Endothelial cell (in vitro differentiated cells): ENCODE data around the gene GCNT3. TPM values are rescaled to one million over a fixed set of nuclear protein-coding genes. Genes with fewer than 3 reads are reported as not detected.
A peak's percentile ranks its signal among the peaks of the same experiment; 100 is the strongest.

Experiments used
- DNase-seq: peaks from one replicate; pipeline ENCODE4 v3.0.0; 2021; ENCODE audit warnings: low spot score
- H3K27ac Mint-ChIP-seq: one replicate; pipeline ENCODE4 v1.8.0; 2021; ENCODE audit warnings: mixed read lengths, inconsistent platforms; ENCODE audit not compliant: unreplicated experiment
- H3K27me3 Mint-ChIP-seq: one replicate; pipeline ENCODE4 v1.8.0; 2021; ENCODE audit warnings: mild to moderate bottlenecking, moderate library complexity, mixed read lengths, inconsistent platforms; ENCODE audit not compliant: unreplicated experiment
- H3K36me3 Mint-ChIP-seq: one replicate; pipeline ENCODE4 v1.8.0; 2021; ENCODE audit warnings: mild to moderate bottlenecking, low read depth, mixed read lengths, inconsistent platforms; ENCODE audit not compliant: unreplicated experiment
- H3K4me1 Mint-ChIP-seq: one replicate; pipeline ENCODE4 v1.8.0; 2021; ENCODE audit warnings: mild to moderate bottlenecking, mixed read lengths, inconsistent platforms; ENCODE audit not compliant: unreplicated experiment
- H3K4me3 Mint-ChIP-seq: one replicate; pipeline ENCODE4 v1.8.0; 2021; ENCODE audit warnings: mild to moderate bottlenecking, mixed read lengths, inconsistent platforms; ENCODE audit not compliant: unreplicated experiment
- H3K9me3 Mint-ChIP-seq: one replicate; pipeline ENCODE4 v1.8.0; 2021; ENCODE audit warnings: mixed read lengths, inconsistent platforms; ENCODE audit not compliant: unreplicated experiment
- CTCF ChIP-seq: fragments of 200-600 bp; sonication (generic); IDR thresholded peaks from one replicate; pipeline ENCODE4 v1.5.0; 2021; ENCODE audit warnings: antibody characterized with exemption; ENCODE audit not compliant: unreplicated experiment
- total RNA-seq: library from RNA; stranded (reverse); fragmentation: NEBNext Ultra II Directional; extraction: Animal tissue kit (Norgen Biotek cat#: 25700); gene quantifications from one replicate; pipeline ENCODE4 v1.2.1, GENCODE V29; 2021; ENCODE audit not compliant: unreplicated experiment

Gene GCNT3
- total RNA-seq, 1 donor from 2014 or later, result not detected

DNA sequence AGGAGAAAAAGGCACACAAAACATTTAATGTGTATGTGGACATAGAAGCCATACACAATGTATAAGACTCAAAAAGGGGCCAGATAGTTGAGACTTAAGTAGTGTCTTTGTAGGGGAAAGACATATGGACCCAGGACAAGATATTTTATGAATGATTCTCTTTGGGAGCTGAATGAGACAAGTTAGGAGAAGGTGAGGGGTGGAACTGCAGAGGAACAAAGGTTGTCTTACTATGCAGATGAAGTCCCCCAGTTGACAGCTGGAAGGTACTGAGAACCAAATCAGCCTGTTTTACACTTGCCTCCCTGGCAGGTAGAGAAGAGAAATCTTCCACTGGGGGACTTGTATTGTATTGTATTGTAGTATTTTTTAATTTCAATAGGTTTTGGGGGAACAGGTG is 14.9 kb upstream of the GCNT3 start:
- no peak for TF ChIP-seq CTCF
- peaks cover 11% of the 10 kb centered on the region for H3K4me1 Mint-ChIP-seq
- H3K27me3 Mint-ChIP-seq, result peaks cover 5% of the 10 kb centered on the region

GRCh38 chr15:59598461-59598860 is 13.1 kb upstream of the GCNT3 start:
- Mint-ChIP-seq H3K4me1 (peaks cover 11% of the 10 kb centered on the region), H3K27ac (no peak overlapping the region), H3K36me3 (no peaks in the 10 kb centered on the region), H3K4me3 (no peak overlapping the region), H3K27me3 (peaks cover 5% of the 10 kb centered on the region), H3K9me3 (no peaks in the 10 kb centered on the region)
- DNase-seq, result no peak
- TF ChIP-seq CTCF, result no peak

More for the DNA sequence above, 14.9 kb upstream of the GCNT3 start:
- Mint-ChIP-seq H3K9me3 (no peaks in the 10 kb centered on the region), H3K36me3 (no peaks in the 10 kb centered on the region), H3K4me3 (no peak overlapping the region), H3K27ac (no peak overlapping the region)
- no peak for DNase-seq

DNA sequence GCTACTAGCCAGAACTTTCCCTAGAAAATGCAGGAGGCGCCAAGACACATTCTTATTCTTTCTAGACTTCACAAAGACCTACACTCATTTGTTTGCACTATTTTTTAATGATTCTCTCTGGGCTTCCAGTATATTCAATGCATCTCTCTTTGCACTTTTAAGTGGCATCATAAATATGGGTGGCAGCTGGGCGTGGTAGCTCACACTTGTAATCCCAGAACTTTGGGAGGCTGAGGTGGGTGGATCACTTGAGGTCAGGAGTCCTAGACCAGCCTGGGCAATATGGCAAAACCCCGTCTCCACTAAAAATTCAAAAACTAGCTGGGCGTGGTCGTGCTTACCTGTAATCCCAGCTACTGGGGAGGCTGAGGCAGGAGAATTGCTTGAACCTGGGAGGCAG is 5.6 kb upstream of the GCNT3 start:
- Mint-ChIP-seq H3K4me3 (no peak overlapping the region), H3K4me1 (peaks cover 3% of the 10 kb centered on the region), H3K9me3 (no peaks in the 10 kb centered on the region), H3K27ac (no peak overlapping the region), H3K36me3 (peaks cover 4% of the 10 kb centered on the region), H3K27me3 (no peaks in the 10 kb centered on the region)
- no peak for TF ChIP-seq CTCF
- DNase-seq, result no peak

GRCh38 chr15:59609730-59610712 is 1.6 kb upstream of the GCNT3 start:
- TF ChIP-seq CTCF, result no peak
- Mint-ChIP-seq H3K9me3 (no peaks in the 10 kb centered on the region), H3K4me3 (no peak overlapping the region), H3K4me1 (peaks cover 8% of the 10 kb centered on the region), H3K27ac (no peak overlapping the region), H3K27me3 (peaks cover 2% of the 10 kb centered on the region), H3K36me3 (peaks cover 12% of the 10 kb centered on the region)
- no peak for DNase-seq

GRCh38 chr15:59614153-59614552 is 2.6 kb downstream of the GCNT3 start:
- H3K36me3 Mint-ChIP-seq, result peaks cover 12% of the 10 kb centered on the region
- H3K4me3 Mint-ChIP-seq, result peak overlapping the region; percentile 18
- peaks cover 10% of the 10 kb centered on the region for H3K4me1 Mint-ChIP-seq
- H3K27me3 Mint-ChIP-seq, result peaks cover 2% of the 10 kb centered on the region
- no peak overlapping the region for H3K27ac Mint-ChIP-seq
- no peaks in the 10 kb centered on the region for H3K9me3 Mint-ChIP-seq
- DNase-seq, result no peak
- TF ChIP-seq CTCF, result no peak
